Body of pancreas (tissue), 4 donors: ENCODE measurements around the gene PGC. TPM values are rescaled to one million over a fixed set of nuclear protein-coding genes. Genes with fewer than 3 reads are reported as not detected.

ENCODE experiments used
- ATAC-seq: fragments of 150-250 bp; one replicate; pipeline ENCODE4 v1.9.1; 2016
- DNase-seq, 4 donors: peaks; one replicate each; pipeline ENCODE4 v3.0.0-alpha.2; 2019
- H3K27ac ChIP-seq, 4 donors: fragments of 200-600 bp; sonication (generic); 1 replicate in 3 of 4; 2 replicates in 1 of 4; pipeline versions ENCODE4 v1.5.1 to v1.6.1; 2016 to 2019; ENCODE audit warnings: mild to moderate bottlenecking in 1 of 4, mixed read lengths in 1 of 4, moderate library complexity in 1 of 4
- H3K27me3 ChIP-seq, 2 donors: fragments of 200-600 bp; sonication (generic); one replicate each; pipeline ENCODE4 v1.6.0; 2016; ENCODE audit warnings: mild to moderate bottlenecking in 1 of 2
- H3K36me3 ChIP-seq, 2 donors: fragments of 200-600 bp; sonication (generic); replicated peaks in 1 of 2; 2 replicates each; pipeline ENCODE4 v1.5.1; 2016; ENCODE audit warnings: low read depth in 2 of 2; ENCODE audit not compliant: insufficient read depth in 1 of 2
- H3K4me1 ChIP-seq: fragments of 200-600 bp; sonication (generic); one replicate; pipeline ENCODE4 v1.6.0; 2016
- H3K4me3 ChIP-seq, 2 donors: fragments of 200-600 bp; sonication (generic); 1 replicate in 1 of 2; 2 replicates in 1 of 2; pipeline ENCODE4 v1.5.1; 2016 to 2019
- H3K9me3 ChIP-seq, 3 donors: fragments of 200-600 bp; sonication (generic); 1 replicate in 2 of 3; 2 replicates in 1 of 3; pipeline ENCODE4 v1.5.1; 2016
- CTCF ChIP-seq, 7 experiments: fragments of 450-650 bp in 4 of 7; fragments of 200-600 bp in 3 of 7; sonication (generic) in 3 of 7; IDR thresholded peaks; one replicate each; pipeline ENCODE4 v1.5.1; 2016 to 2019; ENCODE audit warnings: antibody characterized with exemption in 7 of 7
- POLR2A ChIP-seq, 3 donors: fragments of 450-650 bp; IDR thresholded peaks; one replicate each; pipeline ENCODE4 v1.6.1; 2016; ENCODE audit warnings: antibody characterized with exemption in 3 of 3, mild to moderate bottlenecking in 2 of 3
- WGBS, 2 donors: methylation state at CpG; one replicate each; pipeline ENCODE4 v1.1.5; 2017; 5-methylcytosine and 5-hydroxymethylcytosine counted together
- intact Hi-C: fragments of 100-400 bp; cut with DNase I; formaldehyde crosslinking; loops from one replicate; pipeline ENCODE4 v1.15.1; 2023
- total RNA-seq, 2 donors: library from RNA; depleted of rRNA; stranded (reverse); fragments of >200 nt; gene quantifications; one replicate each; pipeline ENCODE4 v1.1.0, GENCODE V29; 2016

The PGC gene
- total RNA-seq, 2 donors from 2014 or later: 48.8 to 91.1 TPM

GRCh38 chr6:41777551-41778285 is 30.5 kb upstream of the PGC start:
- intact Hi-C loops: loop anchor here (5.0 kb wide), 1 partner anchor 255 kb away; no protein-coding TSS in a partner anchor
- 75% methylated on average over 5 of the region's 5 CpGs for WGBS, 2 donors
- no peak for ATAC-seq
- peaks cover 0 to 3% of the 10 kb centered on the region in 2 donors for H3K36me3 ChIP-seq
- no peak overlapping the region for H3K4me3 ChIP-seq
- no peaks in the 10 kb centered on the region for H3K27me3 ChIP-seq
- H3K9me3 ChIP-seq: no peaks in the 10 kb centered on the region
- peaks cover 27% of the 10 kb centered on the region for H3K4me1 ChIP-seq
- H3K27ac ChIP-seq: no peak overlapping the region
- TF ChIP-seq CTCF (IDR thresholded peaks at IDR 0.05): no peak
- no peak for TF ChIP-seq POLR2A (IDR thresholded peaks at IDR 0.05)
- no peak for DNase-seq

DNA sequence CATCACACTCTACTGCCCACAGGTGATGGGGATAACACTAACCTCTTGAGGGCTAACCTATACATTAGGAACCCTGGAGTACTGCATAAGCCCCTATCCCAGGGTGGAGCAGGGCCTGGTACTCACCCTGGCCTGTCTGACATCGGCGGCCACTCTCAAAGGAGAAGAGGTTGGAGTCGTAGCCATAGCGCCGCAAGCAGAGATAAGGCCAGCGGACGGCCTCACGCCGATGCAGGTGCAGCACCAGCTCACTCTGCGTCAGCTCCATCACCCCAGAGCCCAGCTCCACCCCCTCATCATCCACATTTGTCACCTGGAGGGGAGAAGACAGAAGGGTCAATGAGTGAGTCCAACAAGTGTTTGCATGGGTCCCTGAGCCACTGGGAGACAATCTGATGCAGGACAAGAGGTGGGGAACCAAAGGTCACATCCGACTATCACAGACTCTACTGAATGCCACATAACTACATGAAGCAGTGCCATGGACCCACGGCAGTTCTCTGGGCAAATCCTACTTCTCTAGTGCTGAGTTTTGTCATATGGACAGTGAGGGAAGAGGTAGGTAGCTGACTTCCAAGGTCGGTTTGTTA is 28.2 kb upstream of the PGC start:
- H3K27ac ChIP-seq: no peak overlapping the region
- ATAC-seq: no peak
- H3K4me1 ChIP-seq: peaks cover 10% of the 10 kb centered on the region
- H3K9me3 ChIP-seq: no peaks in the 10 kb centered on the region
- WGBS, 2 donors: 74 to 83% methylated on average over 5 to 13 of the region's 13 CpGs
- H3K4me3 ChIP-seq: no peak overlapping the region
- no peak for TF ChIP-seq POLR2A (IDR thresholded peaks at IDR 0.05)
- no peak for TF ChIP-seq CTCF (IDR thresholded peaks at IDR 0.05)
- intact Hi-C loops: loop anchor here (5.0 kb wide), 1 partner anchor 257 kb away; no protein-coding TSS in a partner anchor
- peaks cover 0 to 10% of the 10 kb centered on the region in 2 donors for H3K36me3 ChIP-seq
- no peak for DNase-seq
- no peaks in the 10 kb centered on the region for H3K27me3 ChIP-seq

GRCh38 chr6:41774841-41775240 is 27.6 kb upstream of the PGC start:
- 81 to 89% methylated on average over 3 of the region's 3 CpGs for WGBS, 2 donors
- Histone ChIP-seq H3K36me3 (peaks cover 0 to 12% of the 10 kb centered on the region in 2 donors), H3K27ac (no peak overlapping the region), H3K4me1 (peaks cover 10% of the 10 kb centered on the region), H3K4me3 (no peak overlapping the region), H3K27me3 (no peaks in the 10 kb centered on the region), H3K9me3 (no peaks in the 10 kb centered on the region)
- DNase-seq (no peak), ATAC-seq (no peak)
- intact Hi-C loops: loop anchor here (5.0 kb wide), 1 partner anchor 257 kb away; no protein-coding TSS in a partner anchor
- TF ChIP-seq POLR2A (IDR thresholded peaks at IDR 0.05) (no peak), CTCF (IDR thresholded peaks at IDR 0.05) (no peak)

GRCh38 chr6:41771058-41771983 is 24.1 kb upstream of the PGC start:
- no peak for ATAC-seq
- no peak for DNase-seq
- Histone ChIP-seq H3K36me3 (peaks cover 0 to 12% of the 10 kb centered on the region in 2 donors), H3K27ac (no peak overlapping the region), H3K4me3 (no peak overlapping the region), H3K4me1 (peaks cover 7% of the 10 kb centered on the region), H3K27me3 (no peaks in the 10 kb centered on the region), H3K9me3 (no peaks in the 10 kb centered on the region)
- 86 to 87% methylated on average over 13 to 28 of the region's 29 CpGs for WGBS, 2 donors
- TF ChIP-seq CTCF (IDR thresholded peaks at IDR 0.05): no peak
- TF ChIP-seq POLR2A (IDR thresholded peaks at IDR 0.05): no peak
- intact Hi-C loops: no loop called here
